Measurements from ENCODE around the gene TLE4.
"Not testable (repeated sequence)": the region's sequence is repeated elsewhere in the genome, so short reads cannot be mapped to it uniquely, and the experiment has no call there.

The TLE4 gene

DNA sequence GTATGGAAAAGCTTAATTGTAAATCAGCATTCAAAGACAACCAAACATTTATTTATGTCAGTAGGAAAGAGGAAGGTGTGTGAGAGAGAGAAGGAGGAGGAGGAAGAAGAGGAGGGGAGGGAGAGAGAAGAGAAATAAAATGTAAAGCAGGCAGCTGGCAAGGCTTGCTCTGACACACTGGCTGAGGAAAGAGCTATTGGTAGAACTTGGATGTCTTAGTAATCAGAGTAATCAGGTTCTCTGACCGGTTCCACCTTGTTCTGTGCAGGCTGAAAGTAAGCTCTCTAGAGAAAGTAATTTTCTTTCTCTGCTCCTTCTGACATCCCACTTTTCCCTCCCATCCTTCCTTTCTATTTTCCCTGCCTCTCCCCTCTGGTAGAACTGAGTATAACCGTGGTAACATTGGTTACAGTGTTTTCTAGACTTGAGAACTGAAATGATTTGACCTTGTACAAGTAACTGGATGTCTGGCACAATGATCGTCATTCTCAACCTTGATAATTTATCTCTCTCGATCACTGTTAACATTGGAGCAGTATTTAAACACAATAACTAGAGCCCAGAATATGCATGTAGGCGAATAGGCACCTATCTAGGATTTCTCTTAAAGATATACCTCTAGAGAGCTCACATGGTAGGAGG is 33.3 kb downstream of the TLE4 start:
- peak; percentile 8 for DNase-seq

- not testable (repeated sequence) for DNase-seq
Observed at GRCh38 chr9:79606529-79606928, 34.8 kb downstream of the TLE4 start.

GRCh38 chr9:79609468-79610018 is 37.8 kb downstream of the TLE4 start:
- DNase-seq, result no peak

DNA sequence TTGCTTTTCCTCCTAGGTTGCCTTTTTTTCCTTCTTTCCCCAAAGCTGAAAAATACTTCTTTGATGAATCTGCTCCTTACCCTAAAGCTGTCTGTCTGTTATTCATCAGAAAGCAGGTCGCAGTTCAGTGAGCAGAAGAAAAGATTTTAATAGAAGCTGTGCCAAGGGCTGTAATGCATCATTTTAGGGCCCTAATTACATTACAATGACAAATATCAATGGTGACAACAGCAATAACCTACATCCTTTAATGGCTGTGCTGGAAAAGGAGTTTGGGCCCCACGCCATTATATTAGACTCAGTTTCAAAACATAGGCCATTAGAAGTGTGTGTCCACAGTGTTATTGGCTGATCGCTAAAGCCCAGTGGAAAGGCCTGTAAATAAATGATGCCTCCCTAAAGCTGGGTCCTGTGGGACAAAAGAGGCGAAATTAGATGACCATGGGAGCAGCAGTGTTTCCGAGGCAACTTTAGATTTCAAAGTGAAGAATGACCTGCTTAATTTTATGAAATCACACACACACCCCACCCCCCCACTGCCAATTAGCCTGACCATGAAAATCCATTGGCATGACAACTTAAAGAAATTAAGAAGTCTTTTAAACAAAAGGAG is 38.4 kb downstream of the TLE4 start:
- no peak for DNase-seq

- peak; percentile 93 for DNase-seq
Observed at GRCh38 chr9:79610791-79611614, 39.2 kb downstream of the TLE4 start.

GRCh38 chr9:79613145-79613544 is 41.4 kb downstream of the TLE4 start:
- DNase-seq, result no peak

GRCh38 chr9:79615038-79615437 is 43.3 kb downstream of the TLE4 start:
- DNase-seq, result no peak

DNA sequence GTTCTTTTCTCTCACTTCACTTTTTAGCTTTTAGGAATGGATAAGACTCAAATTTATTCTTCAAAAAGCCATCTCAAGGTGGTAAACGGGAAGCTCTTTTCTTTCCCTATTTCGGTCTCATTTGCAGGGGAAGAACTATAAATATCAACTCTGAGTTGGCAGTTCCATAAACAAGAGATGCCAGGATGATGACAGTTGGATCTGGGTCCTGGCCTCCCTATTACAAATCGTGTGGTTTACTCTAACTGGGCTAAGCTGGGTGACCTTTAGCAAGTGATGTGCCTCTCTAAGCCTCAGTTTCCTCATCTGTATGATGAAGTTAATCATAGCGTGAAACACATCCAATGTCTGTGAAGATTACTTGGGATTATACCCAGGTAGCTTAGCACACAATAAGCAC is 44.2 kb downstream of the TLE4 start:
- no peak for DNase-seq

- no peak for DNase-seq
Observed at GRCh38 chr9:79616971-79617370, 45.2 kb downstream of the TLE4 start.

DNA sequence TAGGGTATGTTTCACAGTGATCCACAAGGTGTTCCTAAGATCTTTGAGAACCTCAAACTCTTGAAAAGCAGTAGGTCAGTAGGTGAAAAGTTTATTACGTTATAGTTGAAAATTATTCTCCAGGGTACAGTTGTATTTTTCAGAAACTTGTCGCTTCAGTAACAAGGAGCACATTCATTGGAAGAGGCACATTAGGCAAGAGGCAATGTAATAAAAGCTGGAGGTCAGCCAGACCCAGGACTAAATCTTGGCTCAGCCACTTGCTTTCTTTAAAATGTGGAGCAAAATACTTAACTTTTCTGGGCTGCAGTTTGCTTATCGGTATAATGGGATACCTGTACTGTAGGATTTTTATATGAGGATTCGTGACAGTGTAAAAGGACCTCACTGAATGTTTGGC is 45.6 kb downstream of the TLE4 start:
- DNase-seq, result no peak

DNA sequence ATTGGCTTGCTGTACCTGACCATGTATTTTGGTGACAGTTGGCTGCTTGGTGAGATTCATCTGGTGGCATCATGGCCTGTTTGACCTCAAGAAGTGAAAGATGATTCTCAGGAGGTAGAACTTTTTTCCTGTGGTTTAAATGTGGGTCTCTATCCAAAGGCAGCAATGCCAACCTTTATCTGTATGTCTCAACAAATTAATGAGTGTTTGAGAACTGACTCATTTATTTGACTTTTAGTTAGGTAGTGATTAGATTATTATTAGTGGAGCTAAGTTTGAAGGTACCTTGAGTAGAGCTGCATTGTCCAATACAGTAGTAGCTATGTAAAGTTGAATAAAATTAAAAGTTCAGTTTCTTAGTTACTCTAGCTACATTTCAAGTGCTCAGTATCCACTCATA is 48.2 kb downstream of the TLE4 start:
- no peak for DNase-seq

- no peak for DNase-seq
Observed at GRCh38 chr9:79621916-79622575, 50.3 kb downstream of the TLE4 start.

GRCh38 chr9:79623799-79624721 is 52.3 kb downstream of the TLE4 start:
- peak; percentile 92 for DNase-seq

DNA sequence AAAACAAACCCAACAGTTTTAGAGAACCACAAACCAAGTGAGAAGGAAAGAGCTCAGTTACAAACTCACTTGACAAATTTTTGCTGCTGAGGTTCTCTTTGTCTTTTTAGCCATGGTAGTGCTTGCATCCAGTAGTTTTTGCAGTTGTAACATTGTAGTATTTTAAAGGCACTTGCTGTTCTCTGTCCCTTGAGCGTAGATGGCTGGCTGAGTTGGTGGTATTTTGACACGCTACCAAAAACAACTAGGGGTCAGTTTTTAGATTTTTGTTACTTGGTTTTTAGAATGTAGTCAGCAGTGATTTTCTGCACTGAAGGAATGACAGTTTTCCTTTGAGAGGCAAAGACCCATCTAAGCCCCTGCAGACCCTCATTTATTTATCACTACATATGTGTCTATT is 58.0 kb downstream of the TLE4 start:
- DNase-seq, result no peak

DNA sequence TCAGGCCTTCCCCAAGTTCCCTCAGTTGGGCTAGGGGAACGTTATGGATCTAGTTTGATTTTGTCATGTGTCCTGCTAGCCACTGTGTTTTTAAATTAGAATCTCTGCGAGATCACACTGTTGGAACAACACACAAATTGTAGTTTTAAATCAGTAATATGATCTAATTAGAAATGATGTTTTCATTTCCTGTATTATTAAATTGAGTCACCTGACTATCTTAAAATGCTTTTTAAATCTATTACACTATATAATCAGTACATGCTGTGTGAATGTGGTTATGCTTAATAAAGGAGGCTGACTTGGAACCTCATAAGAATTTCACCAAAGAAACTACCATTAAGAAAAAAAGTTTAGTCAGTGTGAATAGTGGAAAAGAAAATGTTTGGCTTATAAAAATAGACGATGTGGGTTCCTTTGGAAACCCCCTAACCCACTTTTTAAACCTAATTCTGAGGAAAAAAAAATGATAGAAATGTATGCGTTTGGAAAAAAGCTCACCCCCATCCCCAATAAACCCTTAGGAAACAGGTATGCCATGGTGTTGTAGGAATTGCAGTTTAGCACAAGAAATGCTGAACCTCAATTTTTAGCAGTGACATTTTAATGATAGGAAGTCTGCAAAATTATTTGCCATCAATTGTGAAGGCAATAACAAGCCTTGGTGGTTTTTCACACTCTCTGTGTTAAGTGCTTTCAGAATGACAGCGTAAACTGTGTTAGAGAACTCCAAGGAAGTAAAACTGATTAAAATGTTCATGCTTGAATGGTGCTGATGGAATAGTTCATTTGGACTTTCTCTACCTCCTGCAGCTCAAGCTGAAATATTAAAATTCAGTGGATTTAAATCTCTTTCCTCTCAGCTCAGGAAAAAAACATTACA is 59.0 kb downstream of the TLE4 start:
- no peak for DNase-seq

DNA sequence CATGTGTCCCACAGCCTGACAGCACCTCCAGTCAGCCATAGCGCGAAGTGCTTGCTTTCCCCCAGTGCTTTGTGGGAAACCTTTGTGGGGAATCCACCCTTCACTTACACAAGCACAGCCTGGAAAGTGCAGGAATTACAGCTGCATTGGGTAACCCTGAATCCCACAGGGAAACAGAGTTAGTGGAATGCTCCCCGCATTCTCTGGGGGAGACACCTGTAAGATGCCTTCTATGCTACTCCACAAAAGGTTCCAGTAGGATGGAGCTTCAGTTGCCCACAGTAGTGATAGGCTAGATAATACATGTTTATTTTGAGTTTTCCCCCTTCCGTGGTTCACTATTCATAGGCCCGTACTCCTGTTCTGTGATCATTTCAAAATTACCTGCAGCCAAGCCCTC is 60.3 kb downstream of the TLE4 start:
- no peak for DNase-seq

- DNase-seq, result no peak
Observed at GRCh38 chr9:79632705-79633104, 60.9 kb downstream of the TLE4 start.

DNA sequence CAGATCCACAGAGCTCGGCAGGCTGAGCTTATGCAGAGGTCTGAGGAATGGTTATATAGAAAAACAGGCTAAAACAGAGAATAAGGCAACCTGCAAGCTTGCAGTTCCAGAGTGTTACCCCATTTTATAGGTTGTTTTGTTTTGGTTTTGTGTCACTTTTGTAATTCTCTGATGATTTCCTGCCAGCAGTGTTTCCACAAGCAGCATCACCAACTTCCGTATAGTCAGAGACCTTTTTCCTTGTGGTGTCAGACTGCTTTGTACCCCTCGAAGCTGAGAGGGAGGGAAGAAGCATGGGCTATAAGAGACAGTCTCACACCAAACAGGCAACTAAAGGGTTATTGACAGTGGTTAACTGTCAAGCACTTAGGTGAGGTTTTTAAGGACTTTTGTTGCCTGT is 61.8 kb downstream of the TLE4 start:
- no peak for DNase-seq

GRCh38 chr9:79637177-79637925 is 65.6 kb downstream of the TLE4 start:
- no peak for DNase-seq

GRCh38 chr9:79638806-79639205 is 67.0 kb downstream of the TLE4 start:
- DNase-seq, result no peak
